ENCODE data around the gene KCNK1. TPM values are rescaled to one million over a fixed set of nuclear protein-coding genes. Genes with fewer than 3 reads are reported as not detected.

KCNK1 gene
- total RNA-seq, 2 donors from 2014 or later, result 42.3 to 54.2 TPM

DNA sequence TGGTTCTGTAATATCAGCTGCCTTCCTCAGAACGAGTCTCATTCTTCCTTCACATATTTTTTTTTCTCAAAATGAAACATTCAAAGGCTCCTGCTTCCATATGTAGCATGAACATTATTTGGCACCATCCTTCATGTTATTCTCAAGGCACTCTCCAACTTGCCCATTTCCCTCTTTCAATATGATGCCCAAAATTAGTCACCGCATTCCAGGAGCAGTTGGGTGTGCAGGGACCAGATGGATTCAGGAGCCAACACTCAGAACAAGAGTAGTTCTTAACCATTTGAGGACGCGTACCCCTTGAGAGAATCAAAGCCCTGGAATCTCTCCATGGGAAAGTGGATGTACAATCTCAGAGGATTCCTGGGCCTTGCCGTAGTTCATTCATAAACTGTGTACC lies 50.3 kb downstream of the KCNK1 start:
- H3K27me3 ChIP-seq, result no peaks in the 10 kb centered on the region
- TF ChIP-seq, protein P1, sequence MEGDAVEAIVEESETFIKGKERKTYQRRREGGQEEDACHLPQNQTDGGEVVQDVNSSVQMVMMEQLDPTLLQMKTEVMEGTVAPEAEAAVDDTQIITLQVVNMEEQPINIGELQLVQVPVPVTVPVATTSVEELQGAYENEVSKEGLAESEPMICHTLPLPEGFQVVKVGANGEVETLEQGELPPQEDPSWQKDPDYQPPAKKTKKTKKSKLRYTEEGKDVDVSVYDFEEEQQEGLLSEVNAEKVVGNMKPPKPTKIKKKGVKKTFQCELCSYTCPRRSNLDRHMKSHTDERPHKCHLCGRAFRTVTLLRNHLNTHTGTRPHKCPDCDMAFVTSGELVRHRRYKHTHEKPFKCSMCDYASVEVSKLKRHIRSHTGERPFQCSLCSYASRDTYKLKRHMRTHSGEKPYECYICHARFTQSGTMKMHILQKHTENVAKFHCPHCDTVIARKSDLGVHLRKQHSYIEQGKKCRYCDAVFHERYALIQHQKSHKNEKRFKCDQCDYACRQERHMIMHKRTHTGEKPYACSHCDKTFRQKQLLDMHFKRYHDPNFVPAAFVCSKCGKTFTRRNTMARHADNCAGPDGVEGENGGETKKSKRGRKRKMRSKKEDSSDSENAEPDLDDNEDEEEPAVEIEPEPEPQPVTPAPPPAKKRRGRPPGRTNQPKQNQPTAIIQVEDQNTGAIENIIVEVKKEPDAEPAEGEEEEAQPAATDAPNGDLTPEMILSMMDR (IDR thresholded peaks at IDR 0.05), result no peak
- no peak overlapping the region for H3K4me3 ChIP-seq
- no peak for DNase-seq (ENCODE audit: low spot score)
- peaks cover 0 to 5% of the 10 kb centered on the region in 2 donors for H3K4me1 ChIP-seq
- H3K9me3 ChIP-seq, result no peaks in the 10 kb centered on the region
- peaks cover 13% of the 10 kb centered on the region for H3K36me3 ChIP-seq
- peak overlapping the region; percentile 80 to 93 for H3K27ac ChIP-seq

GRCh38 chr1:233664804-233665574 lies 51.1 kb downstream of the KCNK1 start:
- no peaks in the 10 kb centered on the region for H3K9me3 ChIP-seq
- H3K27me3 ChIP-seq, result no peaks in the 10 kb centered on the region
- peaks cover 0 to 5% of the 10 kb centered on the region in 2 donors for H3K4me1 ChIP-seq
- H3K27ac ChIP-seq, result peak overlapping the region; percentile 80 to 93
- TF ChIP-seq, protein P1 (IDR thresholded peaks at IDR 0.05), result no peak
- H3K4me3 ChIP-seq, result no peak overlapping the region
- H3K36me3 ChIP-seq, result peaks cover 13% of the 10 kb centered on the region
- no peak for DNase-seq (ENCODE audit: low spot score)

DNA sequence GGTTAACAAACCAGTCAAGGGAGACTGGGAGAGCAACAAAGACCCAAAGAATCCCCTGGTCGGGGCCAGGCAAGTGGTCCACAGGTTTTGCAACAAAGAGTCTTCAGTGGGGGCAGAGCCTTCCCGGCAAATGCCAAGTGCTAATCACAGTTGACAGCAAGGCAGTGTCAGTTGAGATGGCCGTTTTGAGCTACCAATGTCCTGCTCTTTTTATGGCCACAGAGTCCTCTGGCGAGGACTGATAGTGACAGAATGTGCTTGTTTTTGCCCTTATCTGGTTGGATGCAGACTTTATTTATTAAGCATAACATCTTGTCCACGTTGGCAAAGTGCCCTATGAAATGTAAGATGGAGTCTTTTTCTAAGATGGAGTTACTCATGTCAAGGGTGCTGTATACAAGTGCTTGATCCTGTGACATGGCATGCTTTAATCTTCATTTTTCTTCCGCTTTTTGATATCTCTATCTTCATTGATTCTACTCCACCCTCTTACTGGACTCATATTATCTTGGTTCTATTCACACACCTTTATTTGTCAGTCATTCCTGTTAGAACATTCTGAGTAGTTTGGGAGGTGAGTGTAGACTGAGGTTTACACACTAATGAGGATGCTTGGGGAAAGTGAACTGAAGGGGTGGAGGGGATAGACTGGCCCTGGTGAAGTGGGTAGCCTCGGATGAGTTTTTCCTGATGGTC lies 51.8 kb downstream of the KCNK1 start:
- no peak overlapping the region for H3K4me3 ChIP-seq
- peaks cover 9% of the 10 kb centered on the region for H3K36me3 ChIP-seq
- DNase-seq (ENCODE audit: low spot score), result peak; percentile 61
- peak overlapping the region; percentile 80 to 93 for H3K27ac ChIP-seq
- peaks cover 0 to 5% of the 10 kb centered on the region in 2 donors for H3K4me1 ChIP-seq
- no peaks in the 10 kb centered on the region for H3K27me3 ChIP-seq
- TF ChIP-seq, protein P1 (IDR thresholded peaks at IDR 0.05), result no peak
- no peaks in the 10 kb centered on the region for H3K9me3 ChIP-seq

DNA sequence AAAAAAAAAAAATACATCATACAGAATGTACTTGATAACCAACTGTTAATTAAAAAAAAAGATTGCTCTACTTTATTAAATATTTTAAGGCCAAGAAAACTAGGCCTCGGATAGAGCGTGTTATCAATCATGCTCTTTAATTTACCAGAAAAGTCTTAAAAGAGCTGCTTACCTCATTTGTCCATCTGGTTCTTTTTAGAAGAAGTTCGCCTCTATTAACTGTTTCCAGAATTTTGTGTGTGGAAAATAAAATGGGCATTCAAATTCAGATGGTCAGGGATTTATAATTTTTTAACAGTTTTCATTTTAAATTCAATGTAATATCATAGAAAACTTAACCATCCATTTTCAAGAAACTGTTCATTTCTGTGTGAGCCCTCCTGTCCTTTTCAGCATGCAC lies 53.8 kb downstream of the KCNK1 start:
- Histone ChIP-seq H3K4me3 (no peak overlapping the region), H3K9me3 (no peaks in the 10 kb centered on the region), H3K27ac (peak overlapping the region; percentile 83 to 93), H3K36me3 (peaks cover 17% of the 10 kb centered on the region), H3K27me3 (no peaks in the 10 kb centered on the region), H3K4me1 (peaks cover 0 to 5% of the 10 kb centered on the region in 2 donors)
- TF ChIP-seq, protein P1 (IDR thresholded peaks at IDR 0.05), result no peak
- DNase-seq (ENCODE audit: low spot score), result no peak

DNA sequence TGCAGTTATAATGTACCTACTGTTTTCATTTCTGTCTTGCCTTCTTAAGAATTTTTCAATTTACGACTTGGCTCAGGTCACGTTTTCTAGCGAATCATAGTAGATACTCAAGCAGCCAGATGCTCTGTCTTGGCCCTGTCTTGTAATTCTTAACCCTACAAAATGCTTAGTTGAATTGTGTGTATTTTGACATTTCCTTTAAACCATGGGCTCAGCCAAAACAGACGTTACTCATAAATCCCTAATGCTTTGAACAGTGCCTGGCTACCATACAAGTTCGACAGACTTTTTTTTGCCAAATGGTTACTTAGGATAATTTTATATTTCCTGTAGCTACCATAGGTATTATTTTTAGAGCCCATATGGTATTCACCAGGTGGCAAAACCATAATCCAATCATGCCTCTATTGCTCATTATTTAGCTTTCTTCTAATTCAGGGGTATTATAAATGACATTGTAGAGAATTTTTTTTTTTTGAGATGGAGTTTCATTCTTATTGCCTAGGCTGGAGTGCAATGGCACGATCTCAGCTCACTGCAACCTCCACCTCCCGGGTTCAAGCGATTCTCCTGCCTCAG lies 54.3 kb downstream of the KCNK1 start:
- H3K36me3 ChIP-seq, result peaks cover 17% of the 10 kb centered on the region
- H3K27ac ChIP-seq, result peak overlapping the region; percentile 83 to 93
- no peaks in the 10 kb centered on the region for H3K27me3 ChIP-seq
- H3K4me1 ChIP-seq, result peaks cover 0 to 9% of the 10 kb centered on the region in 2 donors
- H3K9me3 ChIP-seq, result no peaks in the 10 kb centered on the region
- no peak overlapping the region for H3K4me3 ChIP-seq
- TF ChIP-seq, protein P1 (IDR thresholded peaks at IDR 0.05), result no peak
- DNase-seq (ENCODE audit: low spot score), result no peak
